ENCODE results near the gene COPG2. TPM values are rescaled to one million over a fixed set of nuclear protein-coding genes. Genes with fewer than 3 reads are reported as not detected.

The COPG2 gene
- total RNA-seq, 1 experiment from 2014 or later: 25.5 TPM

- intact Hi-C loops (cut with micrococcal nuclease; ENCODE audit: unreplicated experiment): no loop called here
- Histone ChIP-seq H3K36me3 (ENCODE audit: low read depth) (0 out of 2 replicates have a peak, but pooled peaks cover 9% of the 10 kb centered on the region), H3K4me2 (0 out of 2 replicates have a peak overlapping the region, but pooled peaks have one; percentile 25), H2AFZ (no peak overlapping the region), H3K27ac (no peak overlapping the region), H4K20me1 (ENCODE audit: insufficient read depth) (no peaks in the 10 kb centered on the region), H3K9me2 (ENCODE audit: insufficient read depth) (no peaks in the 10 kb centered on the region), H3K79me2 (ENCODE audit: low read depth) (peaks cover 31% of the 10 kb centered on the region), H3K4me1 (replicated peaks; ENCODE audit: insufficient read depth) (no peaks in the 10 kb centered on the region), H3F3A (ENCODE audit: insufficient read depth, low read depth) (no peaks in the 10 kb centered on the region; the same call in 1 of the 2 replicates), H3K4me3 (no peak overlapping the region; the same call in 1 of the 2 replicates), H3K27me3 (ENCODE audit: insufficient read depth, low read depth) (no peaks in the 10 kb centered on the region), H3K9me3 (ENCODE audit: insufficient read depth, low read depth) (no peaks in the 10 kb centered on the region)
- POLR2A ChIA-PET (ENCODE audit: unreplicated experiment): no interaction called here
- no peak for DNase-seq
- CTCF ChIA-PET: no interaction called here
- no TSS peak for BruUV-seq (replicated peaks)
- TF ChIP-seq CTCF (conservative IDR thresholded peaks at IDR 0.05) (no peak), EZH2 (IDR thresholded peaks at IDR 0.05; ENCODE audit: low read depth) (no peak)
Measured at GRCh38 chr7:130492523-130493274, 175.8 kb downstream of the COPG2 start.

DNA sequence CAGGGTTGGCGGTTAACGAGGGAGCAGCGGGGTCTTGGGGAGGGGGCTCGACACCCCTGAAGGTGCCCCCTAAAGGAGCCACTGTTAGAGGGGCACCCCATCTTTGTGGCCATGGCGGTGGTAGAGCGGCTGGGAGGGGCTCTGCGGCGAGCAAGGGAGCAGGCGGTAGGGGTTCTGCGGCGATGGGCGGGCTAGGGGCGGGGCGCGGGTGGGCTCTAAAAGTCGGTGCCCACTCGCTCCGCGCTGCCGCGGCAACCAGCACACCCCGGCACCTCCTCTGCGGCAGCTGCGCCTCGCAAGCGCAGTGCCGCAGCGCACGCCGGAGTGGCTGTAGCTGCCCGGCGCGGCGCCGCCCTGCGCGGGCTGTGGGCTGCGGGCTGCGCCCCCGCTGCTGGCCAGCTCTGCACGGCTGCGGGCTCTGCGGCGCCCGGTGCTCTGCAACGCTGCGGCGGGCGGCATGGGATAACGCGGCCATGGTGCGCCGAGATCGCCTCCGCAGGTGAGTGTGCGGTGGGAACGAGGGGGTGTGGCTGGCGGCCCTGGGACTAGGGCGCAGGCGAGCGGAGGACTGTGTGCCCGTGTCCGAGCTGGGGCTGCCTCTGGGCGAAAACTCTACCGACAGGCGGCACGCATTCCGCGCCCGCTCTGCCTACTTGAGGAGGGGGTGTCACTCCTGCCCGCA is 176.6 kb downstream of the COPG2 start, which contains the start of gene MEST:
TSS of gene MEST (plus strand) at position 245 of the 682 bp plus-strand sequence. CDS start at position 474, 229 bp downstream.
- Histone ChIP-seq H3K4me1 (replicated peaks; ENCODE audit: insufficient read depth) (peaks cover 5% of the 10 kb centered on the region; the same call in 1 of the 2 replicates), H3K9me3 (ENCODE audit: insufficient read depth, low read depth) (no peaks in the 10 kb centered on the region), H3K9me2 (ENCODE audit: insufficient read depth) (no peaks in the 10 kb centered on the region), H3K4me2 (0 out of 2 replicates have a peak within 1 kb of the TSS, but pooled peaks have one; percentile 25), H4K20me1 (ENCODE audit: insufficient read depth) (no peaks in the 10 kb centered on the region), H3K79me2 (ENCODE audit: low read depth) (peaks cover 37% of the 10 kb centered on the region), H3F3A (ENCODE audit: insufficient read depth, low read depth) (peaks cover 3% of the 10 kb centered on the region; the same call in 1 of the 2 replicates), H3K36me3 (ENCODE audit: low read depth) (0 out of 2 replicates have a peak, but pooled peaks cover 7% of the 10 kb centered on the region), H3K4me3 (no peak within 1 kb of the TSS; the same call in 1 of the 2 replicates), H3K27ac (no peak within 1 kb of the TSS), H3K27me3 (ENCODE audit: insufficient read depth, low read depth) (no peaks in the 10 kb centered on the region), H2AFZ (no peak within 1 kb of the TSS)
- DNase-seq: no peak
- TF ChIP-seq CTCF (conservative IDR thresholded peaks at IDR 0.05) (no peak), EZH2 (IDR thresholded peaks at IDR 0.05; ENCODE audit: low read depth) (no peak)
- intact Hi-C loops (cut with micrococcal nuclease; ENCODE audit: unreplicated experiment): no loop called here
- CTCF ChIA-PET: no interaction called here
- no TSS peak for BruUV-seq (replicated peaks)
- POLR2A ChIA-PET (ENCODE audit: unreplicated experiment): no interaction called here

DNA sequence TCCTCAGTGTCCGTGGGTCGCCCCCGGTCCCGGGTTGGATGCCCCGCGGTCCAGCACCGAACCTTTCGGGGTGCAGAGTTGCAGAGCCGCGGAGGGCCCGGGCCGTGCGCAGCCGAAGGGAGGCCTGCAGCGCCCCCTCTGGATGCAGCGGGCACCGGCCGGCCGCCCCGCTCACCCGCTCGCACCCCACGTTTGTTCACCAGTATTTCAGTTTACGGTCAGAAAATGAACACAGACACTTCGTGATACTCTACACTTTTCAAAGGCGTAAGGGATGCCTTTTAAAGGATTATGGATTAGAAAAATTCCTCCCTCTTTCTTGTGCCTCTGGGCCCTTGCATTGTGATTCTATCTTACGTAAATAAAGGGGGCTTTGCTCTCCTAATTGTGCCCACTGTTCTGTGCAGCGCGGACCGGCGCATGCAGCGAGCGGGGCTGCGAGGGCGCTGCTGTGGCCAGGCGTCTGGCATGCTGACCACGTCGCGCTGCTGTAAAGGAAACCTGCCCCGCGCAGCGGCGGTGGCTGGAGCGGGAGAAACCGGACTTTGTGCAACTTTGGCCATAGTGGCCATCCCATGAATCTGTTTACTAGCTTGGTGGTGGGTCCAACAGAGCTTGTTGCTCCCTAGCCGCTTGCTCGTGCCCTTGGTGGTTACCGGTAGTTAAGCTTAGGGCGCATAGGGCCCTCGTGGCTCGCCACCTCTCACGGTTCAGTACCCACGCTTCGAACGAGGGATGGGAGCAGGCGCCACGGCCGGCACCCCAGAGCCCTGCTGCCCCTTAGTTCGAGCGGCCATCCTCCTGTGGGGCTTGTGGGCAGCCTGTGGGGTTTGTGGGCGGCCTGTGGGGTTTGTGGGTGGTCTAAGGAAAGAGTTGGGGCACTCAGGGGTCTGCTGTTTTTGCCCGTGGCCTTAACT is 177.4 kb downstream of the COPG2 start:
- Histone ChIP-seq H3K4me2 (no peak overlapping the region), H3K79me2 (ENCODE audit: low read depth) (peaks cover 37% of the 10 kb centered on the region), H3K9me3 (ENCODE audit: insufficient read depth, low read depth) (no peaks in the 10 kb centered on the region), H3K4me3 (no peak overlapping the region), H3F3A (ENCODE audit: insufficient read depth, low read depth) (peaks cover 3% of the 10 kb centered on the region; the same call in 1 of the 2 replicates), H3K4me1 (replicated peaks; ENCODE audit: insufficient read depth) (peaks cover 6% of the 10 kb centered on the region; the same call in 1 of the 2 replicates), H4K20me1 (ENCODE audit: insufficient read depth) (no peaks in the 10 kb centered on the region), H3K27me3 (ENCODE audit: insufficient read depth, low read depth) (no peaks in the 10 kb centered on the region), H3K36me3 (ENCODE audit: low read depth) (no peaks in the 10 kb centered on the region), H3K27ac (no peak overlapping the region), H3K9me2 (ENCODE audit: insufficient read depth) (no peaks in the 10 kb centered on the region), H2AFZ (no peak overlapping the region)
- ChIA-PET POLR2A (ENCODE audit: unreplicated experiment) (no interaction called here), CTCF (no interaction called here)
- DNase-seq: no peak
- intact Hi-C loops (cut with micrococcal nuclease; ENCODE audit: unreplicated experiment): no loop called here
- no peak; the same call in 1 of the 2 replicates for TF ChIP-seq CTCF (conservative IDR thresholded peaks at IDR 0.05)
- TF ChIP-seq EZH2 (IDR thresholded peaks at IDR 0.05; ENCODE audit: low read depth): no peak
- BruUV-seq (replicated peaks): no TSS peak

All from PC-9 (cell line).